WERI-Rb-1 (cell line): Measurements from ENCODE around the gene PRCP.

Experiments
- DNase-seq: peaks from one replicate; pipeline ENCODE4 v3.0.0-alpha.2; 2020
- H3K27ac ChIP-seq: fragments of 250-450 bp; sonication (Bioruptor Pico); 2 replicates; pipeline ENCODE4 v1.5.1; 2020; ENCODE audit warnings: mild to moderate bottlenecking, moderate library complexity
- H3K27me3 ChIP-seq: fragments of 250-450 bp; sonication (Bioruptor Pico); 2 replicates; pipeline ENCODE4 v1.5.1; 2021; ENCODE audit warnings: mild to moderate bottlenecking, low read depth, moderate library complexity; ENCODE audit not compliant: insufficient read depth, severe bottlenecking
- H3K36me3 ChIP-seq: fragments of 250-450 bp; sonication (Bioruptor Pico); 2 replicates; pipeline ENCODE4 v1.5.1; 2020; ENCODE audit warnings: mild to moderate bottlenecking, moderate library complexity
- H3K4me3 ChIP-seq: 2 replicates; pipeline ENCODE4 v1.5.1; 2011; ENCODE audit warnings: low read depth, mild to moderate bottlenecking, control low read depth, low read length
- H3K9me3 ChIP-seq: fragments of 250-450 bp; sonication (Bioruptor Pico); 2 replicates; pipeline ENCODE4 v1.5.1; 2021; ENCODE audit warnings: mild to moderate bottlenecking, moderate library complexity; ENCODE audit not compliant: severe bottlenecking
- TF ChIP-seq, protein P1 (sequence below): IDR thresholded peaks from 2 replicates; pipeline ENCODE4 v1.5.1; 2011; ENCODE audit warnings: low read depth, mild to moderate bottlenecking, control low read depth, inconsistent platforms, low read length

PRCP gene

GRCh38 chr11:82790723-82791484 lies 109.3 kb downstream of the PRCP start:
- Histone ChIP-seq H3K27me3 (peaks cover 53% of the 10 kb centered on the region), H3K4me3 (no peak overlapping the region), H3K36me3 (no peaks in the 10 kb centered on the region), H3K27ac (no peak overlapping the region), H3K9me3 (no peaks in the 10 kb centered on the region)
- no peak for DNase-seq
- TF ChIP-seq, protein P1, sequence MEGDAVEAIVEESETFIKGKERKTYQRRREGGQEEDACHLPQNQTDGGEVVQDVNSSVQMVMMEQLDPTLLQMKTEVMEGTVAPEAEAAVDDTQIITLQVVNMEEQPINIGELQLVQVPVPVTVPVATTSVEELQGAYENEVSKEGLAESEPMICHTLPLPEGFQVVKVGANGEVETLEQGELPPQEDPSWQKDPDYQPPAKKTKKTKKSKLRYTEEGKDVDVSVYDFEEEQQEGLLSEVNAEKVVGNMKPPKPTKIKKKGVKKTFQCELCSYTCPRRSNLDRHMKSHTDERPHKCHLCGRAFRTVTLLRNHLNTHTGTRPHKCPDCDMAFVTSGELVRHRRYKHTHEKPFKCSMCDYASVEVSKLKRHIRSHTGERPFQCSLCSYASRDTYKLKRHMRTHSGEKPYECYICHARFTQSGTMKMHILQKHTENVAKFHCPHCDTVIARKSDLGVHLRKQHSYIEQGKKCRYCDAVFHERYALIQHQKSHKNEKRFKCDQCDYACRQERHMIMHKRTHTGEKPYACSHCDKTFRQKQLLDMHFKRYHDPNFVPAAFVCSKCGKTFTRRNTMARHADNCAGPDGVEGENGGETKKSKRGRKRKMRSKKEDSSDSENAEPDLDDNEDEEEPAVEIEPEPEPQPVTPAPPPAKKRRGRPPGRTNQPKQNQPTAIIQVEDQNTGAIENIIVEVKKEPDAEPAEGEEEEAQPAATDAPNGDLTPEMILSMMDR: no peak

DNA sequence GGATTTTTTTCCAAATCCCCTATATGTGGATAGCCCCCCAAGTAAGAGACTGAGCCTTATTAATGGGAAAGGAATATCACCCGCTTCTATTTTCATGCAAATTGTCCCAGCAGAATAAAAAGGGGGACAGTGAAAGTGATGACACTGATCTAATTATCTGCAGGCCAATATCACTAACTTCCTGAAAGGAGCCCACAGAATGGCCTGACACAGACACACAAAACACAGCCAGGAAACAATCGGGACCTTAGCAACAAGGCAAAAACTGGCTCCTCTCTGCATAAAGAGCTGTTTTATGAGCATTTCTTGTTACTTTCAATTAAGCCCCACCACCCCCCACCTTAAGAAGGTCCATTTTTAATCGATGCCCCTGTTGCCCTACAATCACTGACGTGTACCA lies 112.2 kb downstream of the PRCP start:
- TF ChIP-seq, protein P1: no peak
- Histone ChIP-seq H3K36me3 (no peaks in the 10 kb centered on the region), H3K27me3 (peaks cover 37% of the 10 kb centered on the region), H3K27ac (no peak overlapping the region), H3K9me3 (no peaks in the 10 kb centered on the region), H3K4me3 (no peak overlapping the region)
- no peak for DNase-seq

DNA sequence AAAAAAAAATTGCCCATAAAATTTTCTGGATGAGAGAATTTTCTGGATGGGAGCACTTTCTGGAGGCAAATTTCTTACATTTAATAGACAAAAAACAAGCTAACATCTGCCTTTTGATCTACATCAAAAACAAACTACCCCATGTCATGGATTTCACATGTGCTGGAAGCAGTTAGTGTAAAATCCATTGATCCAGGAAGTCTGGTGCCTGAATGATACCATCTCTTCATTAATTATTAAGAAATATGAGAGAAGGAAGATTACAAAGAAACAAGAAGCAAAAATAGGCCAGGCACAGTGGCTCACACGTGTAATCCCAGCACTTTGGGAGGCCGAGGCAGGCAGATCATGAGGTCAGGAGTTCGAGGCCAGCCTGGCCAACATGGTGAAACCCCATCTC lies 113.4 kb downstream of the PRCP start:
- Histone ChIP-seq H3K27ac (no peak overlapping the region), H3K27me3 (peaks cover 36% of the 10 kb centered on the region), H3K4me3 (no peak overlapping the region), H3K9me3 (no peaks in the 10 kb centered on the region), H3K36me3 (no peaks in the 10 kb centered on the region)
- no peak for DNase-seq
- TF ChIP-seq, protein P1: no peak

GRCh38 chr11:82786001-82786400 lies 114.2 kb downstream of the PRCP start:
- TF ChIP-seq, protein P1: no peak

GRCh38 chr11:82782825-82783374 lies 117.3 kb downstream of the PRCP start:
- no peak for DNase-seq
- Histone ChIP-seq H3K36me3 (no peaks in the 10 kb centered on the region), H3K9me3 (peaks cover 3% of the 10 kb centered on the region), H3K27me3 (peaks cover 22% of the 10 kb centered on the region), H3K27ac (no peak overlapping the region), H3K4me3 (no peak overlapping the region)
- TF ChIP-seq, protein P1: no peak

More at GRCh38 chr11:82786001-82786400, 114.2 kb downstream of the PRCP start:
- peaks cover 3% of the 10 kb centered on the region for H3K9me3 ChIP-seq
- peaks cover 37% of the 10 kb centered on the region for H3K27me3 ChIP-seq
- no peak overlapping the region for H3K4me3 ChIP-seq
- no peaks in the 10 kb centered on the region for H3K36me3 ChIP-seq
- DNase-seq: no peak
- H3K27ac ChIP-seq: no peak overlapping the region
